IPS-NIHi11 (cell line): ENCODE results near the gene ACCS.

ENCODE experiments used
- DNase-seq: peaks from one replicate; pipeline ENCODE4 v3.0.0; 2012; ENCODE audit warnings: mixed read lengths, low spot score

ACCS gene

DNA sequence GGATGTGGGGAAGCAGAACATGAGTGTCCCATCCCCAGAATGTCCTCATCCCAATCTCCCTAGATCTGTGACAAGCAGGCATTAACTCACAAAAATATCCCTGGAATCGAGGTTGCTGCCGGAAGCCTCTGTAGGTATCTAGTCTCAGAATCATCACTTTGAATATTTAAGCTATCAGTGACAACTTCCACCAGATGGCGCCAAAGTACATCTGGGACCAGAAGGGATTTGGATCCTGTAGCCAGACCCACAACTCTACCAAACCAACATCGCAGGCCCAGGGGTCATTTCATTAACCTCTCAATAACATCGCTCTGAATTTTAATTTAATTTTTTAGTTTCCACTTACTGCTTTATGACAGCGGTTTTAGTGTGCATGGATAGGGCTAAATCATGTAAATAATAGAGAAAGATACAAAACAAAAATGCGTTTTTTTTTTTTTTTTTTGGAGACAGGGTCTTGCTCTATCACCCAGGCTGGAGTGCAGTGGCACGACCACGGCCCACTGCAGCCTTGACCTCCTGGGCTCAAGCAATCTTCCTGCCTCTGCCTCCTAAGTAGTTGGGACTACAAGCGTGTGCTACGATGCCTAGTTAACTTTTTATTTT is 28.3 kb downstream of the ACCS start:
- peak; percentile 82 for DNase-seq

DNA sequence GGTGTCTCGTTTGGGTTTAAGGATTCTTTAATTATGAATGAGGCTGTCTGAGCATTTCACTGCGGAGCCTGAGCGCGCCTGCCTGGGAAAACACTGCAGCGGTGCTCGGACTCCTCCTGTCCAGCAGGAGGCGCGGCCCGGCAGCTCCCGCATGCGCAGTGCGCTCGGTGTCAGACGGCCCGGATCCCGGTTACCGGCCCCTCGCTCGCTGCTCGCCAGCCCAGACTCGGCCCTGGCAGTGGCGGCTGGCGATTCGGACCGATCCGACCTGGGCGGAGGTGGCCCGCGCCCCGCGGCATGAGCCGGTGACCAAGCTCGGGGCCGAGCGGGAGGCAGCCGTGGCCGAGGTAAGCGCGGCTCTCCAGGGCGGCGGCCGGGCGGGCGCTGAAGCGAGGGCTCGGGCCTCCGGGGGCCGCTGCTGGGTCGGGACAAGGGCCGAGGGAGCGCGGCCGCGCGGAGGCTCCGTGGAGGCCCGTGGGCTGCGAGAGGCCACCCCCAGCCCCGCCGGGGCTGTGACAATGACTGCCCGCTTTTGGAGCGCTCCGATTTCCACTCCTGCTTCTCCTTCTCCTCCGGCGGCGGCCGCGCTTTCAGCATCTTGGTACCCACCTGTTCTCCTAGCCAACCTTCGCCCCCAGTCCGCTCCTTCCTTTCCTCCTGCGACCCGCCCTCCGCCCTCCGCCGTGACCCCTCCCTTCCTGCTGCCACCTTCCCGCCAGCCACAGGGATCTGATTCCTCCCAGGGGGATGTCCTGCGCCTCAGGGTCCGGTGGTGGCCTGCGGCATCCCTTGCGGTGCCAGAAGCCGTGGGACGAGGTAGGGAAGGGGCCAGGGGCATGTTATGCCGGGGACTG is 29.7 kb downstream of the ACCS start, which contains the start of gene EXT2:
Gene EXT2 (plus strand): TSS at position 173 of the 854 bp plus-strand sequence. CDS start 12,035 bp downstream, outside the sequence.
- DNase-seq: peak; percentile 96

GRCh38 chr11:44096360-44097185 is 30.5 kb downstream of the ACCS start:
- DNase-seq: no peak

GRCh38 chr11:44097821-44098220 is 31.8 kb downstream of the ACCS start:
- no peak for DNase-seq

- no peak for DNase-seq
These were observed 35.0 kb downstream of the ACCS start for GRCh38 chr11:44101098-44101497.

GRCh38 chr11:44104481-44105294 is 38.6 kb downstream of the ACCS start:
- peak; percentile 38 for DNase-seq

GRCh38 chr11:44108260-44108659 is 42.2 kb downstream of the ACCS start:
- DNase-seq: no peak

GRCh38 chr11:44110231-44110679 is 44.2 kb downstream of the ACCS start:
- DNase-seq: peak; percentile 69

- no peak for DNase-seq
These were observed 46.2 kb downstream of the ACCS start for GRCh38 chr11:44112091-44112821.

DNA sequence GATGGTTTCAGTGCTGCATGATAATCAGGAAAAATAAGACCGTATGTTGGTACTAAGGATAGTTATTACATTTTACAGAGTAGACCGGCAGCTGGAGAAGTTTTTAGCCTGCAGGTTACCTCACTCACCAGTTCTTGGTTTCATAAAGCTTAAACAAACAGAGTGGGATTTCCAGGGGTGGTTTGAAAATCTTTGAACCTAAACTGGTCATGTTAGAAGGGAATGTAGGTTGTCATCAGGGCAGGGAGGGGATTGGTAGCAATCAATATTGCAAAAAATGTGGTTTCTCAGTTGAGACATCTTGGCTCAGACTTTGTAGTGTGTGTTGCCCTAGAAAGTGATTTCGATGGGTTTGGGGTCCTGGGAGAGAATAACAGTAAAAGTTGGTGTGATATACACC is 46.9 kb downstream of the ACCS start:
- no peak for DNase-seq

DNA sequence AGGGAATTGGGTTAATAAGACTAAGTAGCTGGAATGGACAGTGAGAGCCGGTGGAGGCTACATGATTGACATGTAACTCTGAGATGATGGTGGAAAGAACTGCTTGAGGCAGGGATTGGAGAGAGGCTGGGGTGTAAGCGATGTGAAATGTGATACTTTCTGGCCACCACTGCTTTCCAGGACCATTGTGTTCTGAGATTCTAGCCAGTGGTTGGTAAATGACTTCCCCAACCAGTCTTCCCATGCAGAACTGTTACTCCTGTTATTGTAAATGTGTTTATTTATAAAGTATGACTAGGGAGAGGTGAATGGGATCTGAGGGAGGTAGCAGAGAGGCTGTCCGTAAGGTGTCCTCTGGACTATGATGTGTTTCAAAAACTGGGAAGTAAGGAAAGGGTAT is 47.5 kb downstream of the ACCS start:
- DNase-seq: peak; percentile 32

- no peak for DNase-seq
These were observed 50.3 kb downstream of the ACCS start for GRCh38 chr11:44116234-44116830.

- peak; percentile 26 for DNase-seq
These were observed 54.1 kb downstream of the ACCS start for GRCh38 chr11:44120169-44120568.

DNA sequence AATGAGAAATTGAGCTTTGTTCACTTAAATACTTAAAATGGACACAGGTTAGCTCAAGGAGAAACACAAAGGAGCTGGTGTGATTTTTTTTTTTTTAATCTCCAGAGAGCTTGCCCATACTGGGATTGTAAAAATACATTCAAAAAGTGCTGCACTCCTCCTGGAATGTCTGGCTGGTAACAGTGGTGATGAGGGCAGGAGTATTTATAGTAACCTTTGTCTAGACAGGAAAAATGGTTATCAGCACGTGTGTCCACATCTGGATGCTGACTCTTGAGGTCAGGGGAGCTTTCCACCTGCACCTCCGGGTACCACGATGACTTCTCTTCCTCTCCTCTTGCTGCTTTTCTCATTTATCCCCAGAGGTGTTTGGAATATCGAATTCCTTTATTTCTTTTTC is 59.5 kb downstream of the ACCS start:
- no peak for DNase-seq

GRCh38 chr11:44126304-44126703 is 60.2 kb downstream of the ACCS start:
- DNase-seq: no peak

DNA sequence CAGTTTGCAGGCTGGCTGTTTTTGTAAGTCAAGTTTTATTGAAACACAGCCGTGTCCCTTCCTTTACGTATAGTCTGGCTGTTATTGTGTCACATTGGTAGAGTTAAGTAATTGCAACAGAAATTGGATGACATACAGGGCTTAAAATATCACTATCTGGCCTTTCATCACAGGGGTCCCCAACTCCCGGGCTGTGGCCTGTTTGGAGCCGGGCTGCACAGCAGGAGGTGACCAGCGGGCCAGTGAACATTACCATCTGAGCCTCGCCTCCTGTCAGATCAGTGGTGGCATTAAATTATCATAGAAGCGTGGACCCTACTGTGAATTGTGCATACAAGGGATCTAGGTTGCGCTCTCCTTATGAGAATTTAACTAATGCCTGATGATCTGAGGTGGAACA is 61.1 kb downstream of the ACCS start:
- DNase-seq: no peak

- no peak for DNase-seq
These were observed 62.7 kb downstream of the ACCS start for GRCh38 chr11:44128729-44129128.

DNA sequence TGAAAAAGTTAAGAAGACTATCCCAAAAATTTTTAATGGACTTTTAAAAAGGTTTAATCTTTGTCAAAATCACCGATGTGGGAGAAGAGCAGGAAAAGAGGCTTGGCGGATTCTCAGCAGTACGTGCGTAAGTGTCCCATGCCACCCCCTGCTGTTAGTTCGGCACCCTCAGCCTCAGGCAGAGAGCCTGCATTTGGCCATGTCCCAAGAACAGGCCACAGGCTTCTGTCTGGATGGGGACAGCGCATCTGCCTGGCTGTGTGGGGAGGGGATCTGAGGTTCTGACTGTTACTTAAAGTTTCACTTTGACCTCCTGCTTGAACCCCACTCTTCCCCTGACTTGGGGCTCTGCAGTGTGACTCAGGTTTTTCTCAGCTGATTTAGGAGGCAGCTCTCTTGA is 64.7 kb downstream of the ACCS start:
- DNase-seq: no peak

DNA sequence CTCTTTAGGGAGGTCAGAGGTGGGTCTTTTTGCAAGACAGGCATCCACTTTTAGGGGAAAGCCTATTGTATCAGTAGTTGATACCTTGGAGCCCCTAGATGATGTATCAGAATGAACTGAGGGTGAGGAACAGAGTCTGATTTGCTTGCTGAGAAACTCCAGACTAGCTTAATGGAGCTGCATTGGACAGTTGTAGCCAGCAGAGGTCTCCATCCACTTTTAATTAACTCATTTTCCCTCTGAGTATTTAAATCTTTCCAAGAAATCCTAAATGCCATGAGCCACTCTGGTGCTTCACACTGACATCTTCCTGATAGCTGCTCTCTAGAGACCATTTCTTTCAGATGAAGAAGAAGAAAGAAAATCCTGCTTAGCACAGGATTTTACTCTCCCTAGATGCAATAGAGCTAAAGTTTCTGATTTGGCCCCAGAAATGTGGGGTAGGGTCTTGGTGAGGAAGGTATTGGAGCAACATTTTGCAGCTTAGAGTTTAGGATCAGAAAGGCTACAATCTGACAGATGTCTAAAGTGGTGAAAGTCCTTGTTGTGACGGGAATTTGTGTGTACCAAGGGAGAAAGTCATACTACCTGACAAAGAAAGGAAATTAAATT is 67.4 kb downstream of the ACCS start:
- DNase-seq: peak; percentile 49
